BLaER1 (cell line): ENCODE results near the gene MYLIP.
A peak's percentile ranks its signal among the peaks of the same experiment; 100 is the strongest.

Source experiments
- H3K27ac ChIP-seq: shearing (Covaris generic); formaldehyde crosslinking; 2 replicates; pipeline ENCODE4 v1.8.1; 2022
- H3K27me3 ChIP-seq: shearing (Covaris generic); formaldehyde crosslinking; 2 replicates; pipeline ENCODE4 v1.8.1; 2022
- H3K36me3 ChIP-seq: shearing (Covaris generic); formaldehyde crosslinking; 2 replicates; pipeline ENCODE4 v1.8.1; 2022
- H3K4me1 ChIP-seq: shearing (Covaris generic); formaldehyde crosslinking; 2 replicates; pipeline ENCODE4 v1.8.1; 2022
- H3K4me2 ChIP-seq: shearing (Covaris generic); formaldehyde crosslinking; 2 replicates; pipeline ENCODE4 v1.8.1; 2022
- H3K4me3 ChIP-seq: shearing (Covaris generic); formaldehyde crosslinking; 2 replicates; pipeline ENCODE4 v1.8.1; 2022
- H3K9ac ChIP-seq: shearing (Covaris generic); formaldehyde crosslinking; 2 replicates; pipeline ENCODE4 v1.8.1; 2022
- H3K9me3 ChIP-seq: shearing (Covaris generic); formaldehyde crosslinking; 2 replicates; pipeline ENCODE4 v1.8.1; 2022
- H4K20me1 ChIP-seq: shearing (Covaris generic); formaldehyde crosslinking; 2 replicates; pipeline ENCODE4 v1.8.1; 2022
- Cebpa-rat ChIP-seq: shearing (Covaris generic); IDR thresholded peaks from 2 replicates; pipeline ENCODE4 v1.8.1; 2022

Gene MYLIP

GRCh38 chr6:16128759-16129622 is at the start of gene MYLIP:
Gene MYLIP (plus strand): TSS chr6:16129086. CDS start chr6:16129323, 237 bp downstream.
- no peak for TF ChIP-seq Cebpa-rat
- H3K27ac ChIP-seq = peak within 1 kb of the TSS; percentile 93
- peak within 1 kb of the TSS; percentile 96 for H3K4me3 ChIP-seq
- H4K20me1 ChIP-seq = peaks cover 48% of the 10 kb centered on the region
- H3K9me3 ChIP-seq = no peaks in the 10 kb centered on the region
- no peaks in the 10 kb centered on the region for H3K27me3 ChIP-seq
- H3K9ac ChIP-seq = peak within 1 kb of the TSS; percentile 95
- H3K36me3 ChIP-seq = peaks cover 12% of the 10 kb centered on the region; the same call in 1 of the 2 replicates
- H3K4me2 ChIP-seq = peak within 1 kb of the TSS; percentile 74
- peaks cover 34% of the 10 kb centered on the region for H3K4me1 ChIP-seq

GRCh38 chr6:16079354-16079753 is 49.5 kb upstream of the MYLIP start:
- Histone ChIP-seq H3K4me2 (no peak overlapping the region), H3K27ac (no peak overlapping the region), H3K27me3 (no peaks in the 10 kb centered on the region), H3K36me3 (no peaks in the 10 kb centered on the region), H3K4me3 (no peak overlapping the region), H3K4me1 (no peaks in the 10 kb centered on the region), H4K20me1 (no peaks in the 10 kb centered on the region), H3K9me3 (no peaks in the 10 kb centered on the region), H3K9ac (no peak overlapping the region)
- no peak for TF ChIP-seq Cebpa-rat

GRCh38 chr6:16080204-16080603 is 48.7 kb upstream of the MYLIP start:
- H3K27me3 ChIP-seq = no peaks in the 10 kb centered on the region
- no peak overlapping the region for H3K9ac ChIP-seq
- no peaks in the 10 kb centered on the region for H3K4me1 ChIP-seq
- no peak overlapping the region for H3K4me2 ChIP-seq
- H3K27ac ChIP-seq = no peak overlapping the region
- TF ChIP-seq Cebpa-rat = no peak
- H3K4me3 ChIP-seq = no peak overlapping the region
- no peaks in the 10 kb centered on the region for H4K20me1 ChIP-seq
- H3K36me3 ChIP-seq = no peaks in the 10 kb centered on the region
- no peaks in the 10 kb centered on the region for H3K9me3 ChIP-seq

DNA sequence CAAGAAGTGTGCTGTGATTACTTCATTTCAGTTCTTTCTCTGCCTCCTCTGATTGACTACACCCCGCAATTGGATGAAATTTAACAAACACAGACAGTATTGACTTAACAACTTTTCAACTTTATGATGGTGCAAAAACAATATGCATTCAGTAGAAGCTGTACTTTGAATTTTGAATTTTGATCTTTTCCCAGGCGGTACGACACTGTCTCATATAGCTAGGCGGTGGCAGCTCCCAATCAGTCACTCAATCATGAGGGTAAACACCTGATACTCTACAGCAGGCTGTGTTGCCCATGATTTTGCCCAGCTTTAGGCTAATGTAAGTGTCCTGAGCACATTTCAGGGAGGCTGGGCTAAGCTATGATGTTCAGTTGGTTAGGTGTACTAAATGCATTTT is 47.6 kb upstream of the MYLIP start:
- no peak for TF ChIP-seq Cebpa-rat
- no peaks in the 10 kb centered on the region for H3K27me3 ChIP-seq

GRCh38 chr6:16082361-16082760 is 46.5 kb upstream of the MYLIP start:
- H3K4me1 ChIP-seq = no peaks in the 10 kb centered on the region
- TF ChIP-seq Cebpa-rat = no peak
- H3K4me3 ChIP-seq = no peak overlapping the region
- H3K9me3 ChIP-seq = no peaks in the 10 kb centered on the region
- H4K20me1 ChIP-seq = no peaks in the 10 kb centered on the region
- no peaks in the 10 kb centered on the region for H3K27me3 ChIP-seq
- H3K9ac ChIP-seq = no peak overlapping the region
- no peak overlapping the region for H3K4me2 ChIP-seq
- no peak overlapping the region for H3K27ac ChIP-seq
- no peaks in the 10 kb centered on the region for H3K36me3 ChIP-seq

More for the DNA sequence above, 47.6 kb upstream of the MYLIP start:
- Histone ChIP-seq H3K36me3 (no peaks in the 10 kb centered on the region), H3K4me3 (no peak overlapping the region), H3K4me2 (no peak overlapping the region), H3K9me3 (no peaks in the 10 kb centered on the region), H3K27ac (no peak overlapping the region), H4K20me1 (no peaks in the 10 kb centered on the region), H3K9ac (no peak overlapping the region), H3K4me1 (no peaks in the 10 kb centered on the region)

GRCh38 chr6:16086965-16087364 is 41.9 kb upstream of the MYLIP start:
- H3K4me1 ChIP-seq = peaks cover 2% of the 10 kb centered on the region
- no peak overlapping the region for H3K27ac ChIP-seq
- no peaks in the 10 kb centered on the region for H3K27me3 ChIP-seq
- H3K4me2 ChIP-seq = no peak overlapping the region
- no peak overlapping the region for H3K9ac ChIP-seq
- H3K36me3 ChIP-seq = no peaks in the 10 kb centered on the region
- H3K9me3 ChIP-seq = no peaks in the 10 kb centered on the region
- H4K20me1 ChIP-seq = no peaks in the 10 kb centered on the region
- TF ChIP-seq Cebpa-rat = no peak
- no peak overlapping the region for H3K4me3 ChIP-seq

GRCh38 chr6:16087386-16087785 is 41.5 kb upstream of the MYLIP start:
- TF ChIP-seq Cebpa-rat = no peak
- no peaks in the 10 kb centered on the region for H4K20me1 ChIP-seq
- H3K4me3 ChIP-seq = no peak overlapping the region

GRCh38 chr6:16088409-16088808 is 40.5 kb upstream of the MYLIP start:
- Histone ChIP-seq H3K9ac (no peak overlapping the region), H3K4me2 (no peak overlapping the region), H3K9me3 (no peaks in the 10 kb centered on the region), H3K4me1 (peaks cover 12% of the 10 kb centered on the region), H3K27ac (no peak overlapping the region), H3K36me3 (no peaks in the 10 kb centered on the region), H3K4me3 (no peak overlapping the region), H4K20me1 (no peaks in the 10 kb centered on the region), H3K27me3 (no peaks in the 10 kb centered on the region)
- no peak for TF ChIP-seq Cebpa-rat

More at GRCh38 chr6:16087386-16087785, 41.5 kb upstream of the MYLIP start:
- H3K4me2 ChIP-seq = no peak overlapping the region
- no peaks in the 10 kb centered on the region for H3K36me3 ChIP-seq
- no peaks in the 10 kb centered on the region for H3K27me3 ChIP-seq
- no peak overlapping the region for H3K9ac ChIP-seq
- peaks cover 6% of the 10 kb centered on the region for H3K4me1 ChIP-seq
- H3K9me3 ChIP-seq = no peaks in the 10 kb centered on the region
- H3K27ac ChIP-seq = no peak overlapping the region

GRCh38 chr6:16089232-16090062 is 39.4 kb upstream of the MYLIP start:
- Histone ChIP-seq H3K9me3 (no peaks in the 10 kb centered on the region), H3K27ac (no peak overlapping the region), H3K4me3 (no peak overlapping the region), H3K4me2 (no peak overlapping the region), H3K9ac (no peak overlapping the region), H4K20me1 (no peaks in the 10 kb centered on the region), H3K36me3 (no peaks in the 10 kb centered on the region), H3K27me3 (no peaks in the 10 kb centered on the region), H3K4me1 (peaks cover 13% of the 10 kb centered on the region)
- no peak for TF ChIP-seq Cebpa-rat

DNA sequence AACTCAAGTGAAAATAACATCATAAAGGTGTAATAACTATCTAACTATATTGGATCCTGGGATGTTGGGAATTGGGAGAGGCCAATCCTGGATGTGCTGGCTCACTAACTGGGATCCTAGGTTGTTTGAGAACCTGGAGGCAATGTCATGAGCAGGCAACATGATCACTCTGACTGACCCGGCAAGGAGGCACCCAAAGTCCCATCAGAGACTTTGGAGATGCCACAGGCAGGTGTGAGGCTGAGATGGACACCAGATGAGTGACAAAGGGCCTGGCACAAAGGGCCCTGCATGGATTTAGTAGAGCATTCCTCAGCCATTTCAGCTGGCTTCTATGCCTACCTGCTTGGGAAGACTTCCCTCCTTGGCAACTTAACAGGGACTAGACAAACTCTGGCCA is 38.4 kb upstream of the MYLIP start:
- Histone ChIP-seq H4K20me1 (no peaks in the 10 kb centered on the region), H3K9me3 (no peaks in the 10 kb centered on the region), H3K4me2 (no peak overlapping the region), H3K4me1 (peaks cover 23% of the 10 kb centered on the region), H3K9ac (no peak overlapping the region), H3K27ac (no peak overlapping the region), H3K27me3 (no peaks in the 10 kb centered on the region), H3K4me3 (no peak overlapping the region), H3K36me3 (no peaks in the 10 kb centered on the region)
- no peak for TF ChIP-seq Cebpa-rat
